Endodermal cell (in vitro differentiated cells): ENCODE results near the gene USP1. TPM values are rescaled to one million over a fixed set of nuclear protein-coding genes. Genes with fewer than 3 reads are reported as not detected.

Source experiments
- DNase-seq: peaks from one replicate; pipeline ENCODE4 v3.0.0-alpha.2; 2017
- H3K27ac ChIP-seq: 2 replicates; pipeline ENCODE4 v1.5.1; 2013; ENCODE audit warnings: mild to moderate bottlenecking, low read depth, low read length, moderate library complexity
- H3K27me3 ChIP-seq: 2 replicates; pipeline ENCODE4 v1.6.1; 2013; ENCODE audit warnings: mild to moderate bottlenecking, low read length, moderate library complexity; ENCODE audit not compliant: insufficient read depth, control insufficient read depth, poor library complexity, severe bottlenecking
- H3K36me3 ChIP-seq: 2 replicates; pipeline ENCODE4 v1.7.0; 2013; ENCODE audit warnings: mild to moderate bottlenecking, low read length, moderate library complexity; ENCODE audit not compliant: control insufficient read depth, insufficient read depth
- H3K4me1 ChIP-seq: one replicate; pipeline ENCODE4 v1.7.0; 2013; ENCODE audit warnings: low read length; ENCODE audit not compliant: control insufficient read depth, insufficient read depth
- H3K4me3 ChIP-seq: 2 replicates; pipeline ENCODE4 v1.5.1; 2013; ENCODE audit warnings: mild to moderate bottlenecking, low read length, moderate library complexity
- H3K9ac ChIP-seq: 2 replicates; pipeline ENCODE4 v1.6.1; 2013; ENCODE audit warnings: mild to moderate bottlenecking, low read length, moderate library complexity; ENCODE audit not compliant: poor library complexity, severe bottlenecking; ENCODE audit errors: extremely low read depth
- H3K9me3 ChIP-seq: 2 replicates; pipeline ENCODE4 v1.6.1; 2013; ENCODE audit warnings: mild to moderate bottlenecking, low read length, moderate library complexity; ENCODE audit not compliant: control insufficient read depth
- H3K27ac Mint-ChIP-seq: 2 replicates; pipeline ENCODE4 v1.8.0; 2020; ENCODE audit warnings: mixed read lengths
- H3K27me3 Mint-ChIP-seq: 2 replicates; pipeline ENCODE4 v1.8.0; 2021; ENCODE audit warnings: mild to moderate bottlenecking, mixed read lengths; ENCODE audit not compliant: insufficient read depth
- H3K36me3 Mint-ChIP-seq: 2 replicates; pipeline ENCODE4 v1.8.0; 2020; ENCODE audit warnings: low read depth, mixed read lengths
- H3K4me1 Mint-ChIP-seq: 2 replicates; pipeline ENCODE4 v1.8.0; 2020; ENCODE audit warnings: mixed read lengths
- H3K4me3 Mint-ChIP-seq: 2 replicates; pipeline ENCODE4 v1.8.0; 2020; ENCODE audit warnings: mild to moderate bottlenecking, moderate library complexity, mixed read lengths
- H3K9me3 Mint-ChIP-seq: 2 replicates; pipeline ENCODE4 v1.8.0; 2020; ENCODE audit warnings: mild to moderate bottlenecking, mixed read lengths
- WGBS, 2 experiments: methylation state at CpG; one replicate each; pipeline versions ENCODE4 v1.1.5 to v1.1.7; 2013; ENCODE audit warnings: missing lambda C conversion rate in 2 of 2, mixed read lengths in 1 of 2; ENCODE audit not compliant: insufficient coverage in 1 of 2, insufficient read length in 1 of 2; 5-methylcytosine and 5-hydroxymethylcytosine counted together
- total RNA-seq, 2 donors: library from RNA; stranded (reverse); fragmentation: NEBNext Ultra II Directional in 1 of 2; extraction: Animal tissue kit (Norgen Biotek cat#: 25700) in 1 of 2; gene quantifications; 2 replicates in 1 of 2; 3 replicates in 1 of 2; pipeline ENCODE4 v1.2.1, GENCODE V29; 2021
- TF ChIP-seq, protein P1 (sequence below): fragments of 200-600 bp; sonication (generic); conservative IDR thresholded peaks from 2 replicates; pipeline ENCODE4 v1.5.0; 2021; ENCODE audit warnings: antibody characterized with exemption, mild to moderate bottlenecking

Gene USP1
- total RNA-seq, 2 donors from 2014 or later = 42.5 to 55.8 TPM

- Histone ChIP-seq H3K27me3 (no peaks in the 10 kb centered on the region), H3K27ac (no peak overlapping the region), H3K4me1 (no peaks in the 10 kb centered on the region), H3K36me3 (peaks cover 56% of the 10 kb centered on the region), H3K9ac (no peak overlapping the region), H3K4me3 (no peak overlapping the region), H3K9me3 (peaks cover 7% of the 10 kb centered on the region)
- WGBS, 2 experiments = 82 to 95% methylated on average over 7 of the region's 7 CpGs
- no peak overlapping the region for H3K4me3 Mint-ChIP-seq
- H3K9me3 Mint-ChIP-seq = no peaks in the 10 kb centered on the region
- no peaks in the 10 kb centered on the region for H3K4me1 Mint-ChIP-seq
- peaks cover 35% of the 10 kb centered on the region for H3K36me3 Mint-ChIP-seq
- H3K27ac Mint-ChIP-seq = no peak overlapping the region
- DNase-seq = no peak
- H3K27me3 Mint-ChIP-seq = no peaks in the 10 kb centered on the region
- TF ChIP-seq, protein P1, sequence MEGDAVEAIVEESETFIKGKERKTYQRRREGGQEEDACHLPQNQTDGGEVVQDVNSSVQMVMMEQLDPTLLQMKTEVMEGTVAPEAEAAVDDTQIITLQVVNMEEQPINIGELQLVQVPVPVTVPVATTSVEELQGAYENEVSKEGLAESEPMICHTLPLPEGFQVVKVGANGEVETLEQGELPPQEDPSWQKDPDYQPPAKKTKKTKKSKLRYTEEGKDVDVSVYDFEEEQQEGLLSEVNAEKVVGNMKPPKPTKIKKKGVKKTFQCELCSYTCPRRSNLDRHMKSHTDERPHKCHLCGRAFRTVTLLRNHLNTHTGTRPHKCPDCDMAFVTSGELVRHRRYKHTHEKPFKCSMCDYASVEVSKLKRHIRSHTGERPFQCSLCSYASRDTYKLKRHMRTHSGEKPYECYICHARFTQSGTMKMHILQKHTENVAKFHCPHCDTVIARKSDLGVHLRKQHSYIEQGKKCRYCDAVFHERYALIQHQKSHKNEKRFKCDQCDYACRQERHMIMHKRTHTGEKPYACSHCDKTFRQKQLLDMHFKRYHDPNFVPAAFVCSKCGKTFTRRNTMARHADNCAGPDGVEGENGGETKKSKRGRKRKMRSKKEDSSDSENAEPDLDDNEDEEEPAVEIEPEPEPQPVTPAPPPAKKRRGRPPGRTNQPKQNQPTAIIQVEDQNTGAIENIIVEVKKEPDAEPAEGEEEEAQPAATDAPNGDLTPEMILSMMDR = no peak
These were observed 21.1 kb downstream of the USP1 start for GRCh38 chr1:62457955-62458354.

GRCh38 chr1:62462370-62462769, 25.5 kb downstream of the USP1 start:
- no peak overlapping the region for H3K4me3 Mint-ChIP-seq
- H3K9me3 Mint-ChIP-seq = no peaks in the 10 kb centered on the region
- Histone ChIP-seq H3K36me3 (peaks cover 50% of the 10 kb centered on the region), H3K4me3 (no peak overlapping the region), H3K9me3 (peaks cover 7% of the 10 kb centered on the region), H3K27ac (no peak overlapping the region), H3K9ac (no peak overlapping the region), H3K27me3 (no peaks in the 10 kb centered on the region), H3K4me1 (no peaks in the 10 kb centered on the region)
- WGBS, 2 experiments = 93 to 100% methylated on average over 2 to 3 of the region's 3 CpGs
- DNase-seq = no peak
- peaks cover 52% of the 10 kb centered on the region for H3K36me3 Mint-ChIP-seq
- H3K27me3 Mint-ChIP-seq = no peaks in the 10 kb centered on the region
- no peaks in the 10 kb centered on the region for H3K4me1 Mint-ChIP-seq
- no peak overlapping the region for H3K27ac Mint-ChIP-seq
- TF ChIP-seq, protein P1 = no peak

GRCh38 chr1:62467092-62467491, 30.2 kb downstream of the USP1 start:
- Mint-ChIP-seq H3K4me3 (no peak overlapping the region), H3K9me3 (peaks cover 27% of the 10 kb centered on the region), H3K36me3 (peaks cover 84% of the 10 kb centered on the region), H3K4me1 (no peaks in the 10 kb centered on the region), H3K27me3 (no peaks in the 10 kb centered on the region), H3K27ac (no peak overlapping the region)
- Histone ChIP-seq H3K36me3 (peaks cover 73% of the 10 kb centered on the region), H3K27ac (no peak overlapping the region), H3K4me3 (no peak overlapping the region), H3K9ac (no peak overlapping the region), H3K27me3 (no peaks in the 10 kb centered on the region), H3K9me3 (peaks cover 24% of the 10 kb centered on the region), H3K4me1 (no peaks in the 10 kb centered on the region)
- DNase-seq = no peak
- TF ChIP-seq, protein P1 = no peak
